ENCODE data around the gene RRM2.

Gene RRM2

DNA sequence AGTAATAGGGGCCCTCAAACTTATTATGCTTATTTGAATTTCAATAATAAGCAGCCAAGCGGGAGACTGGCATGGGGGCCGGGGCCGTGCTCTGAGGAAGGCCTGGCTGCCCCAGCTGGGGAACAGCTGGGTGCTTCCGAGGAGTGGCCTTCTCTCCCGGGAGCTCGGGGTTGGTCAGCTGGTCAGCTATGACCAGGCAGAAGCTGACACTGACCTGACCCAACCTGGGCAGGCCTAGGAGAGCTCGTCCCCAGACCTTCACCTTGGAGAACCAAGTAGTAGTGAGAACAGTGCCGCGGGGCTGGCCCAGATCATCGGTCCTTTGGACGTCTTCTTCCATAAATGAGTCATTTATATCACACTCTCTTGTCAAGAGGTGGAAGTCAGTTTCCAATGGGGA, 36.1 kb downstream of the RRM2 start:
- DNase-seq (ENCODE audit: low read depth), result no peak

DNA sequence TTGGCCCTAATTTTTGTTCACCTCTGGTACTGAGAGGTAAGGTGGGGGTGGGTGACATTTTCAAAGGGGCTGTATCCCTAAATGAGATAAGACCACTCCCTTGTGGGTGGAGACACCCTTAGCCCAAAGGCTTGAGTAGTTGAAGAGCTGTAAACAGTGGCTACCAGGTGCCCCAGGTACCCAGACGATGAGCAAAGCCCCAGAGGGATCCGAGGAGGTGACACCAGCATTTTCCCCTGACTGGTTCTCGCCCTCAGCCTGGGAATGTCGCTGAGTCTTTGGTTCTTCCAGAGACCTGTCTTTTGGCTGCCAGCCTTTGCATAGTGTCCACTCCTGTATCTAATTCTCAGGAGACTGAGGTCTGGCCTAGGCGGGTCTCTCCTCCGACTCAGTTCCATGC, 36.5 kb downstream of the RRM2 start:
- no peak for DNase-seq (ENCODE audit: low read depth)

DNA sequence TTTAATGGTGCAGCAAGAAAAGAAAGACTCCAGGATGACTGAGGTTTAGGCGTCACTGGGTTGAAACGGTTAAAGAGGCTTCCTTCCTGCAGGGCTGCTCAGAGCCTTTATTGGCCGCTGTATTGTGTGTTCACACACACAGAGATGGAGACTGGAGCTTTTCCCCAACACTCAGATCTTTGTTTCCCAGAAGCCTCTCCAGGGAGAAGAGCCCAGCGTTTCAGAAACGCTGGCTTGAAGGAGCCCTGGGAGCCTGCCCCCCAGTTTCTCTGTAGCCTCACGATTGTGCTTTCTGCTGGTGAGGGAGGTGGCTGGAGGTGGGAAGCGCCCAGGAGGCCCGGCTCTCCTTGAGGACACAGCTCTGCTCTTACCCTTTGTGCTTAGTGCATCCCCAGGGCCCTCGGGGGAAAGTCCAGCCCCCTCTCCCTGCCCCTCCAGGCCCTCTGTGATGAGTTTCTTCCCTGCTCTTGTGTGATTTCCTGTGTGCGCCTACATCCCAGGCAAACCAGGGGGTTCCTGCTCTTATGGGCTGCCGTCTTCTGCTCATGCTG, 37.1 kb downstream of the RRM2 start:
- no peak for DNase-seq (ENCODE audit: low read depth)

DNA sequence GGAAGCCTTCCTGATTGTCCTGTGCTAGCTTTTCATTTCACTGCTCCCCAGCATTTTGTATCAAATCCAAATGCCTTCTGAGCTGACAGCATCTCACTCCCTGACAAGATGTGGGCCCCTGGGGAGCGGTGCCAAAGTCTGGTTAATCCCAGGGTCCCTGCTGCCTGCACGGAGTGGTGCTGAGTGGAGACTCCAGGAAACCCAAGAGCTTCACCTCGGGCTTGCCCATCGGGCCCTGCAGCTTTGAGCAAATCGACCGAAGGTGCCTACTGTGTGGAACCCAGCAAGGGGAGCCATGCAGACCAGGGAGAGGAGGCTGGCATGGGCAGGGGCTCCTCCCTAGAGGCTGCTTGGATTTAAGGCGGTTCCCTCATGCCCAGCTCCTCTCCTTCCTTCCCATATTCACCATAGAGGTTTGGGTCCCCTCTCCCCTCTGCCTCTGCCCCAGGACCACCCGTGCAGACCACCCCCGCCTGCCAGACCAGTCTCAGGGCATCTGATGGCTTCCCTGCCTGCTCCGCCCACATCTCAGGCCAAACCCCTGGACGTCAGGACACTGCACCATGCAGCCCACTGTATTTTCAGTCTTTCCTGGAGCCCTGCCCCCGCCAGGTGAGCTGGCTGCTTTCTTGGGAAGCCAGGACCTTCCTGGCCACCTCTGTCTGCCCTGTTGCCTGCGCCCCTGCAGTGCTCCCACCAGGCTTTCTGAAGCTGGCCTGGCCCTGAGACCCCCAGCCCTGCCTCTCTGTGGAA, 37.8 kb downstream of the RRM2 start:
- DNase-seq (ENCODE audit: low read depth), result no peak

GRCh38 chr2:10161206-10161931, 38.8 kb downstream of the RRM2 start:
- no peak for DNase-seq (ENCODE audit: low read depth)

- DNase-seq (ENCODE audit: low read depth), result no peak
Observed at GRCh38 chr2:10161961-10162441, 39.5 kb downstream of the RRM2 start.

DNA sequence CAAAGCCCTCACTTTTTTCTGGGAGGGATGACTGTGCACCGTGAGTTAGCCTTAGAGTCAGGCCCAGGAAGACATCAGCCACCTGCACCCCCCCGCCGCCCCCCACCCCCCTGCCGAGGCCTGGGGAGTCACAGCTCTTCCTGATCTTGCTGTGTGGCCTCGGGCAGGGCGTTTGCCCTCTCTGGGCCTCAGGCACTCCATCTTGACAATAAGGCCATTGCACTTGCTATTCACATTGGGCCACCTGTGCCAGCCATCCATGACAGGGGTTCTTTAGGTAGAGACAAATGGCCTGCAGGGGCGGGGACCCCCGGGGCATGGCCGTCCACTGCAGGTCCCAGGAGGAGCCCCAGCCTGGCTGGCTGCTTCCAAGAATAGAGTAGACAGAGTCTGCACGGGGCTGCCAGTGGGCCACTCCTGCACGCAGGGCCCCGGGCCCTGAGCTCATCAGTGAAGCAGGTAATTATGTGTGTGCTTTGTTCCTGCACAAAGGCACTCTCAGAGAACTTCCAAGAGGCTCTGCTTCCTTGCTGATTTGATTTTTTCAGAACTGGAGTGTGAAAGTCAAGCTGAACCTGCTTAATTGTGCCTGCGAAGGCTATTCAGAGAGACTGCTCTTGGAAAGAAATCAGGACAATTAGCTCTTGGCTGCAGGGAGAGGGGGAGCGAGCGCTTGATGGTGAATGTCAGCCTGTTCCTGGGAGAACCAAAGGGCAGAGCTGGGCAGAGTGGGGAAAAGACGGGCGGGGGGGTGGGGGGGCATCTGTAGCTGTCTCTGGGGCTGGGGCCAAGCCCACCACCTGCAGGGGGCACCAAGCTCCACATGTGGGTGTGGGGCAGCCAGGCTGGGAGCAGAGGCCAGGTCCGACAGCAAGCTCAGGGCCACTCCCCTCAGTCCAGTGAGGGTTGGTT, 40.3 kb downstream of the RRM2 start:
- no peak for DNase-seq (ENCODE audit: low read depth)

GRCh38 chr2:10163498-10164486, 41.3 kb downstream of the RRM2 start:
- no peak for DNase-seq (ENCODE audit: low read depth)

DNA sequence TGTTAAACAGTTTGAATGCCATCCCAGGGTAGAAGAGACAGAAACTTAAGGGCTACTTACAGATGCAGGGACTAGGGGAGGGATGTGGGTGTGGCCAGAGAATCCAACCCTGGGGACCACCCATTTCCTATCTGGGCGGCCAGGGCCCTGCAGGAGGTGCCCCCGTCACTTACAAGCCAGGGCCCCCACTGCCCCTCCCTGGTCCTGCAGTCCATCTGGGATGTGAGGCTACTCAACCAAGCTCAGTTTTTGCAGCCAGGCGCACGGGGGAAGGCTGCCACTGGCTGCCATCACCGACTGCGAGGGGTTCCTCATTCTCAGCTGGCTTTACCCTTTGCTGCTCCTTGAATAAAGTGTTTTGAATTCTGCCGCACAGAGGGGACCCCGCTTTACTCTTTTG, 42.1 kb downstream of the RRM2 start:
- no peak for DNase-seq (ENCODE audit: low read depth)

GRCh38 chr2:10165282-10165681, 42.7 kb downstream of the RRM2 start:
- no peak for DNase-seq (ENCODE audit: low read depth)

GRCh38 chr2:10165861-10166675, 43.5 kb downstream of the RRM2 start:
- DNase-seq (ENCODE audit: low read depth), result no peak

- no peak for DNase-seq (ENCODE audit: low read depth)
Observed at GRCh38 chr2:10166676-10167292, 44.2 kb downstream of the RRM2 start.

GRCh38 chr2:10167316-10167715, 44.8 kb downstream of the RRM2 start:
- DNase-seq (ENCODE audit: low read depth), result no peak

DNA sequence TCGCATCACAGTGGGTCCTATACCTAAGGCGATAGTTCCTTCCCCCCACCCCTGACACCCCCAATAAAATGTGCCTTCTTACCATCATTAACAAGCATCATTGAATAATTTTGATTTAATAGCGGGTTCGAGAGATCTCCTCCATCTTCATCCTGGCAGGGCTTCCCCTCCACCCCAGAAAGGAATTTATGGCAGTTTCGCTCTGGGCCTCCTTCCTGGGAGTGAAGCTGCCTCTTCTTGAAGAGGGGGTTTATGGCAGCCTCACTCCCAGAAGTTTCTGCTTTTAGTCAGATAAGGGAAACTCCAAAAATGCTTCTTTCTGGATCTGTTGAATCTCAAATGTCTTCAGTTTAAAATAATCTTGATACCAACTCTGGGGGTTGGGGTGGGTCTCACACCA, 45.7 kb downstream of the RRM2 start:
- no peak for DNase-seq (ENCODE audit: low read depth)

GRCh38 chr2:10169053-10169578, 46.6 kb downstream of the RRM2 start:
- no peak for DNase-seq (ENCODE audit: low read depth)

- no peak for DNase-seq (ENCODE audit: low read depth)
Observed at GRCh38 chr2:10169581-10169980, 47.0 kb downstream of the RRM2 start.

GRCh38 chr2:10170256-10170655, 47.7 kb downstream of the RRM2 start:
- no peak for DNase-seq (ENCODE audit: low read depth)

- no peak for DNase-seq (ENCODE audit: low read depth)
Observed at GRCh38 chr2:10171006-10171800, 48.7 kb downstream of the RRM2 start.
